HCT116 (cell line): ENCODE data around the gene UBE2D2. TPM values are rescaled to one million over a fixed set of nuclear protein-coding genes. Genes with fewer than 3 reads are reported as not detected.

Experiments
- ATAC-seq: fragments of 200-7000 bp; cut with Tn5 transposase; 2 replicates; pipeline ENCODE4 v1.9.1; 2020; ENCODE audit warnings: mild to moderate bottlenecking, moderate library complexity
- BruUV-seq: library from RNA; stranded (reverse); fragments of 400-500 nt; replicated peaks from 2 replicates; lab custom pipeline; 2021; lab: Mats Ljungman, UMichigan
- CTCF ChIA-PET: fragments of 300-600 bp; sonication (Branson Sonifier 250); formaldehyde crosslinking; loops from one replicate; lab custom pipeline; 2021; ENCODE audit warnings: antibody characterized with exemption; lab: Charles Lee
- POLR2A ChIA-PET: fragments of 300-600, 350-600 bp; sonication (Branson Sonifier 250); formaldehyde crosslinking; loops from one replicate; lab custom pipeline; 2021; ENCODE audit warnings: antibody characterized with exemption; lab: Charles Lee
- RAD21 ChIA-PET, 2 experiments: fragments of 300-600 bp; sonication (Branson Sonifier 250); formaldehyde crosslinking; loops; one replicate each; lab custom pipeline; 2023; ENCODE audit warnings: low total read pairs in 2 of 2; ENCODE audit not compliant: uncharacterized antibody in 2 of 2, unreplicated experiment in 2 of 2, low non-redundant PET in 1 of 2; lab: Charles Lee
- DNase-seq: peaks from one replicate; pipeline ENCODE4 v3.0.0-alpha.2; 2010; ENCODE audit warnings: low read depth, low spot score
- H2AFZ ChIP-seq: fragments of 200-600 bp; shearing (Covaris generic), sonication (generic); 2 replicates; pipeline ENCODE4 v1.6.1; 2017; ENCODE audit warnings: low read depth, mixed run types, mixed read lengths, antibody characterized with exemption, low read length; ENCODE audit not compliant: poor library complexity, severe bottlenecking
- H3K27ac ChIP-seq: 2 replicates; pipeline ENCODE4 v1.5.1; 2012; ENCODE audit warnings: low read depth, low read length
- H3K27me3 ChIP-seq: fragments of 200-600 bp; sonication (generic); 2 replicates; pipeline ENCODE4 v1.6.1; 2016; ENCODE audit warnings: mixed run types, low read length, mixed read lengths; ENCODE audit not compliant: insufficient read depth
- H3K36me3 ChIP-seq, 2 experiments: fragments of 200-500 bp in 1 of 2; fragments of 200-600 bp in 1 of 2; sonication (Bioruptor generic) in 1 of 2; sonication (generic) in 1 of 2; 2 replicates each; pipeline versions ENCODE4 v1.5.1 to v1.6.1; 2014 to 2016; ENCODE audit warnings: low read length in 2 of 2, inconsistent platforms in 1 of 2, mixed read lengths in 1 of 2, mixed run types in 1 of 2; ENCODE audit not compliant: insufficient read depth in 2 of 2, control insufficient read depth in 1 of 2
- H3K4me1 ChIP-seq, 2 experiments: fragments of 200-600 bp in 1 of 2; sonication (generic) in 1 of 2; 2 replicates each; pipeline versions ENCODE4 v1.5.1 to v1.6.1; 2012 to 2017; ENCODE audit warnings: low read length in 2 of 2, inconsistent platforms in 1 of 2, mild to moderate bottlenecking in 1 of 2, mixed read lengths in 1 of 2, mixed run types in 1 of 2, moderate library complexity in 1 of 2; ENCODE audit not compliant: insufficient read depth in 2 of 2, control insufficient read depth in 1 of 2
- H3K4me2 ChIP-seq: fragments of 200-600 bp; sonication (generic); 2 replicates; pipeline ENCODE4 v1.6.1; 2017; ENCODE audit warnings: mixed run types, low read length, mixed read lengths
- H3K4me3 ChIP-seq, 2 experiments: fragments of 200-600 bp in 1 of 2; sonication (generic) in 1 of 2; replicated peaks in 1 of 2; 2 replicates each; pipeline ENCODE4 v1.5.1; 2011 to 2016; ENCODE audit warnings: low read length in 2 of 2, control low read depth in 1 of 2, low read depth in 1 of 2, mild to moderate bottlenecking in 1 of 2, mixed read lengths in 1 of 2, mixed run types in 1 of 2
- H3K79me2 ChIP-seq: fragments of 200-600 bp; sonication (generic); 2 replicates; pipeline ENCODE4 v1.6.1; 2017; ENCODE audit warnings: mild to moderate bottlenecking, mixed run types, low read length, moderate library complexity, mixed read lengths; ENCODE audit not compliant: insufficient read depth
- H3K9ac ChIP-seq: fragments of 200-600 bp; sonication (generic); 2 replicates; pipeline ENCODE4 v1.6.1; 2016; ENCODE audit warnings: low read length, mixed read lengths
- H3K9me2 ChIP-seq: fragments of 200-600 bp; sonication (generic), shearing (Covaris generic); 2 replicates; pipeline ENCODE4 v1.6.1; 2017; ENCODE audit warnings: mixed run types, mild to moderate bottlenecking, moderate library complexity; ENCODE audit not compliant: insufficient read depth
- H3K9me3 ChIP-seq, 2 experiments: fragments of 200-500 bp in 1 of 2; fragments of 200-600 bp in 1 of 2; sonication (Bioruptor generic) in 1 of 2; sonication (generic) in 1 of 2; 2 replicates each; pipeline ENCODE4 v1.6.1; 2014 to 2017; ENCODE audit warnings: low read length in 2 of 2, mixed read lengths in 2 of 2, inconsistent platforms in 1 of 2, low read depth in 1 of 2, mild to moderate bottlenecking in 1 of 2, mixed run types in 1 of 2, moderate library complexity in 1 of 2; ENCODE audit not compliant: control insufficient read depth in 1 of 2, insufficient read depth in 1 of 2
- H4K20me1 ChIP-seq: fragments of 200-600 bp; sonication (generic), shearing (Covaris generic); 2 replicates; pipeline ENCODE4 v1.6.1; 2017; ENCODE audit warnings: mixed run types, mild to moderate bottlenecking, moderate library complexity; ENCODE audit not compliant: insufficient read depth
- CEBPB ChIP-seq: IDR thresholded peaks from 2 replicates; pipeline ENCODE4 v1.6.1; 2012; ENCODE audit warnings: low read depth
- MAX ChIP-seq: IDR thresholded peaks from 2 replicates; pipeline ENCODE4 v1.6.1; 2012
- ZFX ChIP-seq: fragments of 450-650 bp; IDR thresholded peaks from 2 replicates; pipeline ENCODE4 v1.6.1; 2017
- intact Hi-C: fragments of 100-400 bp; cut with micrococcal nuclease; formaldehyde crosslinking; loops from 2 replicates; pipeline ENCODE4 v1.10.0; 2022
- total RNA-seq: library from RNA; stranded (reverse); gene quantifications from one replicate; pipeline ENCODE4 v1.2.1, GENCODE V29; 2021; ENCODE audit not compliant: unreplicated experiment

Gene UBE2D2
- total RNA-seq, 1 experiment from 2014 or later: 140 TPM

- POLR2A ChIA-PET: interaction anchor here (1.5 kb wide), 1 partner anchor 10 kb away, joined by 4 read pairs; no protein-coding TSS in a partner anchor
- Histone ChIP-seq H3K36me3 (peaks cover 0 to 4% of the 10 kb centered on the region in 2 experiments; a peak in 1 of 4 replicates), H3K9me2 (no peaks in the 10 kb centered on the region), H3K4me2 (peak overlapping the region; percentile 87), H3K27me3 (no peaks in the 10 kb centered on the region), H3K9ac (peak overlapping the region; percentile 72), H3K79me2 (peaks cover 96% of the 10 kb centered on the region), H3K9me3 (no peaks in the 10 kb centered on the region), H3K27ac (peak overlapping the region; percentile 79), H3K4me1 (peaks cover 43 to 60% of the 10 kb centered on the region in 2 experiments), H3K4me3 (peak overlapping the region; percentile 29 to 58), H2AFZ (no peak overlapping the region), H4K20me1 (no peaks in the 10 kb centered on the region)
- intact Hi-C loops: no loop called here
- ATAC-seq: peak; percentile 28
- BruUV-seq: no TSS peak
- no peak for TF ChIP-seq MAX
- no peak for DNase-seq
- RAD21 ChIA-PET: no interaction called here
- CTCF ChIA-PET: no interaction called here
Observed at GRCh38 chr5:139667730-139668063, 106.6 kb downstream of the UBE2D2 start.

- peak; percentile 68 for ATAC-seq
- Histone ChIP-seq H3K27me3 (no peaks in the 10 kb centered on the region), H3K9me2 (no peaks in the 10 kb centered on the region), H3K4me3 (peak overlapping the region; percentile 29 to 58), H3K36me3 (peaks cover 0 to 4% of the 10 kb centered on the region in 2 experiments; a peak in 1 of 4 replicates), H2AFZ (no peak overlapping the region), H3K79me2 (peaks cover 96% of the 10 kb centered on the region), H3K4me1 (peaks cover 38 to 54% of the 10 kb centered on the region in 2 experiments), H3K9me3 (no peaks in the 10 kb centered on the region), H3K4me2 (peak overlapping the region; percentile 87), H4K20me1 (no peaks in the 10 kb centered on the region), H3K27ac (peak overlapping the region; percentile 79), H3K9ac (peak overlapping the region; percentile 72)
- TF ChIP-seq CEBPB (no peak), ZFX (0 out of 2 replicates have a peak, but pooled peaks have one; percentile 21)
- RAD21 ChIA-PET: no interaction called here
- DNase-seq: no peak
- no TSS peak for BruUV-seq
- CTCF ChIA-PET: no interaction called here
- POLR2A ChIA-PET: interaction anchor here (1.5 kb wide), 1 partner anchor 10 kb away, joined by 4 read pairs; no protein-coding TSS in a partner anchor
- intact Hi-C loops: no loop called here
Observed at GRCh38 chr5:139668064-139668880, 107.1 kb downstream of the UBE2D2 start.
